Measurements from ENCODE around the gene CHM. TPM values are rescaled to one million over a fixed set of nuclear protein-coding genes. Genes with fewer than 3 reads are reported as not detected.

CHM gene, protein sequence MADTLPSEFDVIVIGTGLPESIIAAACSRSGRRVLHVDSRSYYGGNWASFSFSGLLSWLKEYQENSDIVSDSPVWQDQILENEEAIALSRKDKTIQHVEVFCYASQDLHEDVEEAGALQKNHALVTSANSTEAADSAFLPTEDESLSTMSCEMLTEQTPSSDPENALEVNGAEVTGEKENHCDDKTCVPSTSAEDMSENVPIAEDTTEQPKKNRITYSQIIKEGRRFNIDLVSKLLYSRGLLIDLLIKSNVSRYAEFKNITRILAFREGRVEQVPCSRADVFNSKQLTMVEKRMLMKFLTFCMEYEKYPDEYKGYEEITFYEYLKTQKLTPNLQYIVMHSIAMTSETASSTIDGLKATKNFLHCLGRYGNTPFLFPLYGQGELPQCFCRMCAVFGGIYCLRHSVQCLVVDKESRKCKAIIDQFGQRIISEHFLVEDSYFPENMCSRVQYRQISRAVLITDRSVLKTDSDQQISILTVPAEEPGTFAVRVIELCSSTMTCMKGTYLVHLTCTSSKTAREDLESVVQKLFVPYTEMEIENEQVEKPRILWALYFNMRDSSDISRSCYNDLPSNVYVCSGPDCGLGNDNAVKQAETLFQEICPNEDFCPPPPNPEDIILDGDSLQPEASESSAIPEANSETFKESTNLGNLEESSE
- 10 to 100 TPM; 17.0 to 54.0 (median 23.0) TPM for total RNA-seq

DNA sequence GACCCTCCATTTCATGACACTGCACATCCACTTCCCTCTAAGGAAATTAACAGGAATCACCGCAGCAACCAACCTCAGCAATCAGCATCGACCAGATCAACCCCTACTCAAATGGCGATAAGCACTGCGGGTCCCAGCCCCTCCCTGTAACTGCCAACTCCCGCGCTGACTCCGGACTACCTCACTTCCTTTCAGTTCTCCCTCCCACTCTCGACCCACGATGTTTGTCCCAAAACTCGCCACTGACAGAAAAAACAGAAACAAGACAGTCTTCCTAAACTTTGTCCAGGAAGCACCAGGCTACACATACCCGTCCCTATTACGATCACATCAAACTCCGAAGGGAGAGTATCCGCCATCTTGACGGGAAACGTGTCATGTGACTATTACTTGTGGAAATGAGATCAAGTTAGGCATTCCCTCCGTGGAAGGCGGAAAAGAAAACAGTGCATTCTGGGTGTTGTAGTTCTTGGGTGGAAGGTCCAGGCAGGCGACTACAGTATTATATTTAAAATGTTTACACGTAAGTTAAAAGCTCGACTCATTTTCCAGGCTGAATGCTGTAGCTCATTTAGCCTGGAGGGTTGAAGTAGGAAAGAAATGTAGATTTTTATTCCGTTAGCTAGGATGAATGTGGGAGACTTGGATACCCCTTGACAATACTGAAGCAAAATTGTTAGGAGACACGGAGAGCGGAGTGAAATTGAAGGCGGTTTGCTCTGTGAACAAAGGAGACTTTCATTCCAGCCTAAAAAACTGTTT, at the start of gene CHM:
CHM (minus strand) TSS at position 385 of the 762 bp plus-strand sequence; CDS start at position 359, 26 bp downstream.
- TF ChIP-seq, protein P1, sequence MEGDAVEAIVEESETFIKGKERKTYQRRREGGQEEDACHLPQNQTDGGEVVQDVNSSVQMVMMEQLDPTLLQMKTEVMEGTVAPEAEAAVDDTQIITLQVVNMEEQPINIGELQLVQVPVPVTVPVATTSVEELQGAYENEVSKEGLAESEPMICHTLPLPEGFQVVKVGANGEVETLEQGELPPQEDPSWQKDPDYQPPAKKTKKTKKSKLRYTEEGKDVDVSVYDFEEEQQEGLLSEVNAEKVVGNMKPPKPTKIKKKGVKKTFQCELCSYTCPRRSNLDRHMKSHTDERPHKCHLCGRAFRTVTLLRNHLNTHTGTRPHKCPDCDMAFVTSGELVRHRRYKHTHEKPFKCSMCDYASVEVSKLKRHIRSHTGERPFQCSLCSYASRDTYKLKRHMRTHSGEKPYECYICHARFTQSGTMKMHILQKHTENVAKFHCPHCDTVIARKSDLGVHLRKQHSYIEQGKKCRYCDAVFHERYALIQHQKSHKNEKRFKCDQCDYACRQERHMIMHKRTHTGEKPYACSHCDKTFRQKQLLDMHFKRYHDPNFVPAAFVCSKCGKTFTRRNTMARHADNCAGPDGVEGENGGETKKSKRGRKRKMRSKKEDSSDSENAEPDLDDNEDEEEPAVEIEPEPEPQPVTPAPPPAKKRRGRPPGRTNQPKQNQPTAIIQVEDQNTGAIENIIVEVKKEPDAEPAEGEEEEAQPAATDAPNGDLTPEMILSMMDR (IDR thresholded peaks at IDR 0.05; ENCODE audit: low read depth): no peak

DNA sequence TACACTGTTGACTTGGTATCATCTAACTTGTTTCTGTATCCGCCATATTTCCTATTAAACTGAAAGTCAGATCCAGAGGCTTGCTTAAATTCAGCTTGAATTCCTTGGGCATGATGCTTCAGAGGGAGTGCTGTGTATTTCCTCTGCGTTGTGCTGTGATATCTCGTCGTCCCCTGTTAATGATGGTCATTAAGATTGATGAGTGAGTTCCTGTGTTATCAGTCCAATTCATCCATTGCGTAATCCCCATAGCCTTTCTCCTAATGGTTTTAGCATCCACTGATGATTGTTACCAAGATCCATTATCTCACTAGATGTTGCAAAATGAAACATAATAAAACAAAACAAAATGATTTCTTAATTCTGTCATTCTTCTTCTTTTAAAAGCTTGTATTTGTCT, 31.3 kb upstream of the CHM start:
- TF ChIP-seq, protein P1 (IDR thresholded peaks at IDR 0.05; ENCODE audit: low read depth): no peak

DNA sequence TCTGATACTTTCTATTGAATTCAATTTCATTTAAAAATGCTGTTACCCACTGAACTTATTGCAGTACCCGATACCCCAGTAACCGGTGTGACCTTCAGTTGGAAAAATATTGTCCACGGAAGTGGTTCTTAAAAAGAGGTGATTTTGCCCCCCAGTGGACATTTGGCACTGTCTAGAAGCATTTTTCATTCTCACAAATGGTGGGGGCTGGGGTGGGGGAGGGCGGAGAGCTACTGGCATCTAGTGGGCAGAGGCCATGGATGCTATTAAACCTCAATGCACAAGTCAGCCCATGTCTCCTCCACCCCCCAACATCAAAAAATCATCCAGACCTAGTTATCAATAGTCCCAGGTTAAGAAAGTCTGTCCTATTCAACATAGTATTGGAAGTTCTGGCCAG, 19.6 kb upstream of the CHM start:
- TF ChIP-seq, protein P1 (IDR thresholded peaks at IDR 0.05; ENCODE audit: low read depth): no peak

DNA sequence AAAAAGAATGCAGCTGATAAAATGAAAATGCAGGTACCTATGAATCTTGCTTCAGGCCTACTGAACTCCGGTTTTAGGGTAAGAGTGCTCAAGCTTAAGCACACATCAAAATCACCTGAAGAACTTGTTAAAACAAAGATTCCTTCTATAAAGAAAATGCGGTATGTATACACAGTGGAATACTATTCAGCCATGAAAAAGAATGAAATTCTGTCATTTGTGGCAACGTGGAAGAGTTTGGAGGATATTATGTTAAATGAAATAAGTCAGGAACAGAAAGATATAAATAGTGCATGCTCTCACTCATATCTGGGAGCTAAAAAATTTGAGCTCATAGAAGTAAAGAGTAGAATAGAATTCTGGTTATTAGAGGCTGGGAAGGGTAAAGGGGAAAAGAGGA, 14.0 kb upstream of the CHM start:
- TF ChIP-seq, protein P1 (IDR thresholded peaks at IDR 0.05; ENCODE audit: low read depth): no peak

DNA sequence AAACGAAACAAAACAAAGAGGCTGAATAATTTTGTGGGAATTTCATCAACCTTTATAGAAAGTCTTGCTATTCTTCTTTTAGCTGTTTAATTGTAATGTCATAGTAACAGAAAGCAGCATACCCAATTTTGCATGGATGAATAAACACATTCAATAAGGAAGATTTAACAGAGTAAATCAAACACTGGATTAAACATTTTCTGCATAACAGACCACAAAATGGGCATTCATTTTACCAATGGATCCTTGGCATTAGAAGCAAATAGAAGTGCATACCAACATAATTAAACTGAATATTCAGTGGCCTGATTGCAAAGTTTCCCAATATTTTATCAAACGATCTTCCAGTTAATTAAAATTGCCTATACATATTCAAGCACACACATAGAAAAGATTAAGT, 4.4 kb upstream of the CHM start:
- TF ChIP-seq, protein P1 (IDR thresholded peaks at IDR 0.05; ENCODE audit: low read depth): no peak

DNA sequence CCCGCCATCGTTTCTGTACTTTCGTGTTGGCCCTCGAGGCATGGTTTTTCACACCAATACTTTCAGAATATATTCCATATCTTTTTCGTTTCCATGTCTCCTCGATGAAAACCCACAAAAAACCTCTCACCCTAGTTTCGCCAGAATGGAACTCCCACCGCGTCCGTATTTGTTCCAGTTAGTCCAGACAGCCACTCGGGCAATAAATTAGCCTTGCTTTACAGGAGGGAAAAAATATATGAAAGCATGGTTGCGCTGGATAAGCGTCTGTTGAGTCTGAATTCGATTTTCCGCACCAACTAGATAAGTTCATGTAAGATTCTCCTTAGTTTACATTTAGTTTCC, 550 bp upstream of the CHM start:
- TF ChIP-seq, protein P1 (IDR thresholded peaks at IDR 0.05; ENCODE audit: low read depth): no peak

DNA sequence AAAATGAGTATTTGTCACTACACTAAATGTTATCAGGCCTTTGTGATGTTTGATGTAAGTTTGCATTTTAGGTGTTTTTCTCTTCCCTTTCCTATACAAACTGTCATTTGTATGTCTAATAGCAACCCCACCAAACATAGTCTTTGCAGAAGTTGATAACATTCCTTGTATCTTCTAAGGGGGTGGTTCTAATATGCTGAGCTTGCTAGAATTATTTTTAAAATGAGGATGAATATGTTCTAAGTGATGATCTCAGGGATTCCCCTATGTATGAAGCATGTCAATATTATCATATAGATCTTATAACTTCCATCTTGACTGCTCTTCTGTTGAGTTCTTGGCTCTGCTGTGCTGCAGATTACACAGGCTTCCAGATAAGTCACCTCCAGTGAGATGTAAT, 3.1 kb downstream of the CHM start:
- TF ChIP-seq, protein P1 (IDR thresholded peaks at IDR 0.05; ENCODE audit: low read depth): no peak
